Chondrocyte (in vitro differentiated cells): ENCODE data around the gene SERPINE3. TPM values are rescaled to one million over a fixed set of nuclear protein-coding genes. Genes with fewer than 3 reads are reported as not detected.

Experiments used
- DNase-seq: peaks from one replicate; pipeline ENCODE4 v3.0.0; 2021; ENCODE audit warnings: mixed read lengths, low spot score
- H3K27ac Mint-ChIP-seq: one replicate; pipeline ENCODE4 v1.8.0; 2021; ENCODE audit warnings: mild to moderate bottlenecking, moderate library complexity, mixed read lengths; ENCODE audit not compliant: unreplicated experiment
- H3K27me3 Mint-ChIP-seq: 2 replicates; pipeline ENCODE4 v1.8.0; 2021; ENCODE audit warnings: low read depth, mixed read lengths
- H3K36me3 Mint-ChIP-seq: 2 replicates; pipeline ENCODE4 v1.8.0; 2021; ENCODE audit warnings: low read depth, mixed read lengths
- H3K4me1 Mint-ChIP-seq: 2 replicates; pipeline ENCODE4 v1.8.0; 2021; ENCODE audit warnings: low read depth, mild to moderate bottlenecking, mixed read lengths
- H3K4me3 Mint-ChIP-seq: one replicate; pipeline ENCODE4 v1.8.0; 2021; ENCODE audit warnings: mild to moderate bottlenecking, moderate library complexity, mixed read lengths; ENCODE audit not compliant: unreplicated experiment
- H3K9me3 Mint-ChIP-seq: 2 replicates; pipeline ENCODE4 v1.8.0; 2021; ENCODE audit warnings: low read depth, mixed read lengths
- CTCF ChIP-seq: fragments of 200-600 bp; sonication (generic); IDR thresholded peaks from 2 replicates; pipeline ENCODE4 v1.5.0; 2021; ENCODE audit warnings: antibody characterized with exemption, mild to moderate bottlenecking, moderate library complexity
- total RNA-seq: library from RNA; stranded (reverse); gene quantifications from 3 replicates; pipeline ENCODE4 v1.2.1, GENCODE V29; 2021

The SERPINE3 gene
- total RNA-seq, 1 donor from 2014 or later, result not detected

- H3K36me3 Mint-ChIP-seq, result peaks cover 20% of the 10 kb centered on the region
- peak overlapping the region; percentile 51 for H3K27ac Mint-ChIP-seq
- no peak for DNase-seq
Observed at GRCh38 chr13:51380269-51380668, 40.8 kb downstream of the SERPINE3 start.

GRCh38 chr13:51385114-51385513 is 45.6 kb downstream of the SERPINE3 start:
- Mint-ChIP-seq H3K27me3 (no peaks in the 10 kb centered on the region), H3K9me3 (no peaks in the 10 kb centered on the region), H3K4me1 (peaks cover 7% of the 10 kb centered on the region), H3K36me3 (peaks cover 9% of the 10 kb centered on the region), H3K4me3 (no peak overlapping the region), H3K27ac (no peak overlapping the region)
- DNase-seq, result no peak
- no peak for TF ChIP-seq CTCF

More at GRCh38 chr13:51380269-51380668, 40.8 kb downstream of the SERPINE3 start:
- no peaks in the 10 kb centered on the region for H3K27me3 Mint-ChIP-seq
- TF ChIP-seq CTCF, result no peak
- H3K9me3 Mint-ChIP-seq, result no peaks in the 10 kb centered on the region
- peaks cover 10% of the 10 kb centered on the region for H3K4me1 Mint-ChIP-seq
- no peak overlapping the region for H3K4me3 Mint-ChIP-seq

- no peak for TF ChIP-seq CTCF
- H3K36me3 Mint-ChIP-seq, result peaks cover 4% of the 10 kb centered on the region
- peaks cover 3% of the 10 kb centered on the region for H3K9me3 Mint-ChIP-seq
- no peak overlapping the region for H3K4me3 Mint-ChIP-seq
- no peak overlapping the region for H3K27ac Mint-ChIP-seq
- H3K27me3 Mint-ChIP-seq, result no peaks in the 10 kb centered on the region
- DNase-seq, result no peak
- H3K4me1 Mint-ChIP-seq, result peaks cover 20% of the 10 kb centered on the region
Observed at GRCh38 chr13:51394724-51395123, 55.2 kb downstream of the SERPINE3 start.

- no peak for TF ChIP-seq CTCF
- no peak overlapping the region for H3K4me3 Mint-ChIP-seq
- no peak for DNase-seq
- H3K9me3 Mint-ChIP-seq, result peaks cover 3% of the 10 kb centered on the region
- H3K4me1 Mint-ChIP-seq, result peaks cover 20% of the 10 kb centered on the region
- no peaks in the 10 kb centered on the region for H3K27me3 Mint-ChIP-seq
- peak overlapping the region; percentile 86 for H3K27ac Mint-ChIP-seq
- peaks cover 5% of the 10 kb centered on the region for H3K36me3 Mint-ChIP-seq
Observed at GRCh38 chr13:51396352-51396751, 56.9 kb downstream of the SERPINE3 start.

- peaks cover 4% of the 10 kb centered on the region for H3K36me3 Mint-ChIP-seq
- DNase-seq, result no peak
- H3K27ac Mint-ChIP-seq, result peak overlapping the region; percentile 94
- no peak overlapping the region for H3K4me3 Mint-ChIP-seq
- H3K27me3 Mint-ChIP-seq, result no peaks in the 10 kb centered on the region
- no peak for TF ChIP-seq CTCF
- H3K4me1 Mint-ChIP-seq, result peaks cover 24% of the 10 kb centered on the region
- H3K9me3 Mint-ChIP-seq, result peaks cover 3% of the 10 kb centered on the region
Observed at GRCh38 chr13:51397262-51397941, 57.9 kb downstream of the SERPINE3 start.
